Lung (tissue), 12 donors: ENCODE data around the gene STARD5. TPM values are rescaled to one million over a fixed set of nuclear protein-coding genes. Genes with fewer than 3 reads are reported as not detected.
"Not testable (repeated sequence)": the region's sequence is repeated elsewhere in the genome, so short reads cannot be mapped to it uniquely, and the experiment has no call there.

ENCODE experiments used
- ATAC-seq: fragments of 200-7000 bp; cut with Tn5 transposase; one replicate; pipeline ENCODE4 v1.9.1; 2020; ENCODE audit warnings: moderate number of reproducible peaks; ENCODE audit not compliant: insufficient read depth, low FRiP score
- DNase-seq, 3 donors: peaks; one replicate each; pipeline ENCODE4 v3.0.0-alpha.2; 2013 to 2017
- H3K27ac ChIP-seq, 2 donors: one replicate each; pipeline ENCODE4 v1.5.1; 2013; ENCODE audit warnings: mild to moderate bottlenecking in 2 of 2, moderate library complexity in 2 of 2, control low read depth in 1 of 2, inconsistent platforms in 1 of 2, low read depth in 1 of 2, low read length in 1 of 2
- H3K27me3 ChIP-seq, 3 donors: one replicate each; pipeline ENCODE4 v1.5.1; 2013; ENCODE audit warnings: low read length in 2 of 3; ENCODE audit not compliant: control insufficient read depth in 3 of 3, insufficient read depth in 3 of 3
- H3K36me3 ChIP-seq, 4 donors: one replicate each; pipeline ENCODE4 v1.5.1; 2013; ENCODE audit warnings: low read length in 4 of 4, mild to moderate bottlenecking in 1 of 4, moderate library complexity in 1 of 4; ENCODE audit not compliant: control insufficient read depth in 4 of 4, insufficient read depth in 4 of 4
- H3K4me1 ChIP-seq, 5 donors: one replicate each; pipeline ENCODE4 v1.5.1; 2013; ENCODE audit warnings: low read length in 5 of 5, mild to moderate bottlenecking in 2 of 5, moderate library complexity in 1 of 5; ENCODE audit not compliant: control insufficient read depth in 5 of 5, insufficient read depth in 5 of 5
- H3K4me3 ChIP-seq: one replicate; pipeline ENCODE4 v1.5.1; 2013; ENCODE audit warnings: mild to moderate bottlenecking, control low read depth, moderate library complexity
- H3K9ac ChIP-seq, 2 donors: one replicate each; pipeline ENCODE4 v1.5.1; 2013; ENCODE audit warnings: low read length in 2 of 2, control low read depth in 1 of 2; ENCODE audit not compliant: insufficient read depth in 1 of 2
- H3K9me3 ChIP-seq, 4 donors: one replicate each; pipeline ENCODE4 v1.5.1; 2013; ENCODE audit warnings: low read length in 3 of 4, mild to moderate bottlenecking in 1 of 4, moderate library complexity in 1 of 4; ENCODE audit not compliant: control insufficient read depth in 4 of 4, insufficient read depth in 3 of 4
- CTCF ChIP-seq: IDR thresholded peaks from 2 replicates; pipeline ENCODE4 v1.5.1; 2012; ENCODE audit warnings: mild to moderate bottlenecking; ENCODE audit errors: control extremely low read depth, extremely low read depth
- WGBS, 2 donors: extraction: QIAGEN DNeasy Blood & Tissue Kit; methylation state at CpG; one replicate each; pipeline ENCODE4 v1.1.7; 2013; 5-methylcytosine and 5-hydroxymethylcytosine counted together
- polyA plus RNA-seq, 2 donors: library from polyadenylated mRNA; stranded (reverse); fragments of 200-250 nt; gene quantifications; one replicate each; pipeline ENCODE4 v1.2.1, GENCODE V29; 2013
- total RNA-seq, 2 donors: library from RNA; depleted of rRNA in 1 of 2; stranded (reverse); fragments of >200 nt in 1 of 2; gene quantifications; one replicate each; pipeline ENCODE4 v1.2.1, GENCODE V29; 2014 to 2021
- donor health status: control.
- donor health status: control.
- donor health status: Bipolar disorder and iron deficiency.
- donor health status: healthy.
- donor health status: DM: yes; HTN: yes; CAD: no.

STARD5 gene
- total and polyA plus RNA-seq, 4 donors = 2.9 to 7.0 (median 5.0) TPM

- no peak for ATAC-seq
- 94 to 95% methylated on average over 3 of the region's 3 CpGs for WGBS, 2 donors
Observed at GRCh38 chr15:81333363-81333762, 9.4 kb upstream of the STARD5 start.

GRCh38 chr15:81332326-81332725 is 8.4 kb upstream of the STARD5 start:
- DNase-seq (no peak), ATAC-seq (no peak)
- H3K27me3 ChIP-seq = no peaks in the 10 kb centered on the region
- peaks cover 0 to 6% (median 0%) of the 10 kb centered on the region in 5 donors for H3K4me1 ChIP-seq
- no peaks in the 10 kb centered on the region for H3K9me3 ChIP-seq
- no peak for TF ChIP-seq CTCF
- H3K4me3 ChIP-seq = no peak overlapping the region
- H3K9ac ChIP-seq = no peak overlapping the region
- WGBS, 2 donors = 96% methylated on average over 12 of the region's 12 CpGs
- no peaks in the 10 kb centered on the region for H3K36me3 ChIP-seq
- H3K27ac ChIP-seq = no peak overlapping the region

More at GRCh38 chr15:81333363-81333762, 9.4 kb upstream of the STARD5 start:
- Histone ChIP-seq H3K9me3 (no peaks in the 10 kb centered on the region), H3K4me1 (peaks cover 0 to 11% (median 5%) of the 10 kb centered on the region in 5 donors), H3K36me3 (no peaks in the 10 kb centered on the region), H3K9ac (no peak overlapping the region), H3K4me3 (no peak overlapping the region), H3K27ac (no peak overlapping the region), H3K27me3 (no peaks in the 10 kb centered on the region)
- TF ChIP-seq CTCF = no peak
- DNase-seq = no peak

- DNase-seq (no peak), ATAC-seq (no peak)
- H3K36me3 ChIP-seq = no peaks in the 10 kb centered on the region
- no peak overlapping the region for H3K4me3 ChIP-seq
- H3K9me3 ChIP-seq = no peaks in the 10 kb centered on the region
- H3K27ac ChIP-seq = no peak overlapping the region
- no peak overlapping the region for H3K9ac ChIP-seq
- H3K27me3 ChIP-seq = no peaks in the 10 kb centered on the region
- peaks cover 0 to 6% (median 0%) of the 10 kb centered on the region in 5 donors for H3K4me1 ChIP-seq
- no peak for TF ChIP-seq CTCF
- WGBS, 2 donors = 90 to 93% methylated on average over 15 of the region's 15 CpGs
Observed at GRCh38 chr15:81331600-81331999, 7.7 kb upstream of the STARD5 start.

- H3K4me1 ChIP-seq, H3K27ac ChIP-seq, ATAC-seq, H3K27me3 ChIP-seq, H3K9ac ChIP-seq, H3K36me3 ChIP-seq, H3K9me3 ChIP-seq, H3K4me3 ChIP-seq: not testable (repeated sequence)
- WGBS, 2 donors = 56 to 61% methylated on average over 9 of the region's 9 CpGs
- DNase-seq = peak; percentile 27 to 47 (median 37)
Observed at GRCh38 chr15:81331141-81331540, 7.2 kb upstream of the STARD5 start.
